Fibroblast of gingiva (primary cell): Measurements from ENCODE around the gene BAZ1B.
"Not testable (repeated sequence)": the region's sequence is repeated elsewhere in the genome, so short reads cannot be mapped to it uniquely, and the experiment has no call there.

Source experiments
- DNase-seq: peaks from one replicate; pipeline ENCODE4 v3.0.0-alpha.2; 2011; ENCODE audit warnings: low read depth

Gene BAZ1B

GRCh38 chr7:73443548-73444255 is 78.4 kb downstream of the BAZ1B start:
- no peak for DNase-seq

- DNase-seq: no peak
These were observed 79.1 kb downstream of the BAZ1B start for GRCh38 chr7:73442903-73443500.

GRCh38 chr7:73442222-73442902 is 79.7 kb downstream of the BAZ1B start:
- DNase-seq: no peak

- no peak for DNase-seq
These were observed 82.7 kb downstream of the BAZ1B start for GRCh38 chr7:73439410-73439704.

GRCh38 chr7:73438547-73439409 is 83.3 kb downstream of the BAZ1B start:
- DNase-seq: no peak

GRCh38 chr7:73437621-73438416 is 84.3 kb downstream of the BAZ1B start:
- DNase-seq: no peak

- DNase-seq: no peak
These were observed 85.0 kb downstream of the BAZ1B start for GRCh38 chr7:73437091-73437490.

- no peak for DNase-seq
These were observed 85.8 kb downstream of the BAZ1B start for GRCh38 chr7:73436031-73436929.

GRCh38 chr7:73435471-73436009 is 86.6 kb downstream of the BAZ1B start:
- no peak for DNase-seq

GRCh38 chr7:73434701-73435069 is 87.4 kb downstream of the BAZ1B start:
- DNase-seq: no peak

GRCh38 chr7:73433924-73434700 is 88.0 kb downstream of the BAZ1B start:
- DNase-seq: no peak

GRCh38 chr7:73432676-73433075 is 89.4 kb downstream of the BAZ1B start:
- DNase-seq: no peak

- DNase-seq: no peak
These were observed 90.9 kb downstream of the BAZ1B start for GRCh38 chr7:73431041-73431835.

GRCh38 chr7:73430540-73430939 is 91.6 kb downstream of the BAZ1B start:
- not testable (repeated sequence) for DNase-seq

GRCh38 chr7:73429622-73430505 is 92.2 kb downstream of the BAZ1B start:
- DNase-seq: no peak

GRCh38 chr7:73429215-73429614 is 92.9 kb downstream of the BAZ1B start:
- no peak for DNase-seq

GRCh38 chr7:73427902-73428787 is 93.9 kb downstream of the BAZ1B start:
- DNase-seq: no peak
